OCI-LY1 (cell line): Measurements from ENCODE around the gene TRAK1.

ENCODE experiments used
- H2AFZ ChIP-seq: fragments of 200-600 bp; sonication (generic), shearing (Covaris generic); 2 replicates; pipeline ENCODE4 v1.6.0; 2014; ENCODE audit warnings: antibody characterized with exemption, mild to moderate bottlenecking, low read length
- H3F3A ChIP-seq: fragments of 200-600 bp; sonication (generic), shearing (Covaris generic); 2 replicates; pipeline ENCODE4 v1.6.0; 2014; ENCODE audit warnings: mild to moderate bottlenecking, antibody characterized with exemption, low read length, moderate library complexity; ENCODE audit not compliant: insufficient read depth
- H3K27ac ChIP-seq: fragments of 200-600 bp; sonication (generic); 2 replicates; pipeline ENCODE4 v1.5.1; 2014; ENCODE audit warnings: low read length, mixed run types, mild to moderate bottlenecking, low read depth; ENCODE audit not compliant: poor library complexity, severe bottlenecking
- H3K27me3 ChIP-seq: fragments of 200-600 bp; sonication (generic); 2 replicates; pipeline ENCODE4 v1.6.0; 2014; ENCODE audit warnings: antibody characterized with exemption, mild to moderate bottlenecking, low read length, moderate library complexity; ENCODE audit not compliant: insufficient read depth
- H3K36me3 ChIP-seq: fragments of 200-600 bp; sonication (generic); 2 replicates; pipeline ENCODE4 v1.6.1; 2014; ENCODE audit warnings: mild to moderate bottlenecking, antibody characterized with exemption, low read length, moderate library complexity, mixed read lengths; ENCODE audit not compliant: insufficient read depth
- H3K4me1 ChIP-seq: fragments of 200-600 bp; sonication (generic); 2 replicates; pipeline ENCODE4 v1.5.1; 2014; ENCODE audit warnings: mild to moderate bottlenecking, low read length, moderate library complexity; ENCODE audit not compliant: insufficient read depth, severe bottlenecking
- H3K4me2 ChIP-seq: fragments of 200-600 bp; sonication (generic), shearing (Covaris generic); 2 replicates; pipeline ENCODE4 v1.6.1; 2014; ENCODE audit warnings: low read length
- H3K4me3 ChIP-seq: fragments of 200-600 bp; sonication (generic); 2 replicates; pipeline ENCODE4 v1.5.1; 2014; ENCODE audit warnings: low read length, low read depth, mild to moderate bottlenecking, mixed read lengths; ENCODE audit not compliant: poor library complexity, severe bottlenecking
- H3K79me2 ChIP-seq: fragments of 200-600 bp; shearing (Covaris generic); 2 replicates; pipeline ENCODE4 v1.6.1; 2016; ENCODE audit warnings: mixed run types, low read length, mixed read lengths; ENCODE audit not compliant: insufficient read depth
- H3K9ac ChIP-seq: fragments of 200-600 bp; sonication (generic), shearing (Covaris generic); 2 replicates; pipeline ENCODE4 v1.6.1; 2014; ENCODE audit warnings: mild to moderate bottlenecking, low read length, mixed read lengths
- H3K9me2 ChIP-seq: fragments of 200-600 bp; sonication (generic), shearing (Covaris generic); 2 replicates; pipeline ENCODE4 v1.6.1; 2014; ENCODE audit warnings: low read depth, mild to moderate bottlenecking, low read length, mixed read lengths
- H3K9me3 ChIP-seq: fragments of 200-600 bp; shearing (Covaris generic); 2 replicates; pipeline ENCODE4 v1.6.1; 2014; ENCODE audit warnings: low read length, mixed read lengths
- H4K20me1 ChIP-seq: fragments of 200-600 bp; sonication (generic), shearing (Covaris generic); 2 replicates; pipeline ENCODE4 v1.6.0; 2016; ENCODE audit warnings: mild to moderate bottlenecking, low read length; ENCODE audit not compliant: insufficient read depth
- EZH2 ChIP-seq: fragments of 200-600 bp; sonication (generic), shearing (Covaris generic); IDR thresholded peaks from 2 replicates; pipeline ENCODE4 v1.8.0; 2017; ENCODE audit warnings: borderline replicate concordance, mixed run types, mild to moderate bottlenecking, antibody characterized with exemption, low read length, moderate library complexity, mixed read lengths
- TF ChIP-seq, protein P1 (sequence below): fragments of 200-600 bp; sonication (generic), shearing (Covaris generic); IDR thresholded peaks from 2 replicates; pipeline ENCODE4 v1.5.1; 2017; ENCODE audit warnings: mild to moderate bottlenecking, antibody characterized with exemption, low read length, moderate library complexity, mixed read lengths

TRAK1 gene

DNA sequence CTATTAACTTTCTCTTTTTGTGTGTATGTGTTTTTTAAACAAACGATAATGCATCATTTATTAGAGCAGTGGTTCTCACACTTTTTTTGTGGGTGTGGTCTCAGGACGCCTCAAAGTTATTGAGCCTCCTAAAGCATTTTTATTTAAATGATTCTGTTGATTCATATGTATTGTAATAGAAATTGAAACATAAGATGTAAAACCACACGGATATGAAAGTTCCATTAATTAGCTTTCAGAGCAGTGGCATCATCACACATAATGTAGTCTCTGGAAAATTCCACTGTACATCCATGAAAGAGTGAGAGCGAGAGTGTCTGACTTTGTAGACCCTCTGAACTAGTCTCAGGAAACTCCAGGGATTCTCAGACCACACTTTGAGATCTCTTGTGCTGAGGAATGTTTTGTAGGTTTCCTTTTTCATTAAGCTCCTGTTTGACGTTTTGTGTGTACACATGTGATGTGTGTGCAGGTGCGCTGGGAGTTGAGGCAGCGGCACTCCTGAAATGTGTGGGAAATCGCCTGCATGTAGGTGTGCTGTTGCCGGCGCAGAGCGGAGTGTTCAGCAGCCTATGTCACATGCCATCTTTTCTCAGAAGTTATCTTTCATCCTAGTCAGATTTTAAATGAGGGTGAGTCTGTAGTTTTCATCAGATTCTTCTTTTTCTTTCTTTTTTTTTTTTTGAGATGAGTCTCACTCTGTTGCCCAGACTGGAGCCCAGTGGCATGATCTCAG is 5.3 kb upstream of the TRAK1 start:
- H3K27me3 ChIP-seq: no peaks in the 10 kb centered on the region
- no peaks in the 10 kb centered on the region for H3K9me3 ChIP-seq
- no peak overlapping the region for H3K9ac ChIP-seq
- H3K36me3 ChIP-seq: peaks cover 42% of the 10 kb centered on the region
- H3K79me2 ChIP-seq: peaks cover 53% of the 10 kb centered on the region
- no peak for TF ChIP-seq EZH2
- TF ChIP-seq, protein P1, sequence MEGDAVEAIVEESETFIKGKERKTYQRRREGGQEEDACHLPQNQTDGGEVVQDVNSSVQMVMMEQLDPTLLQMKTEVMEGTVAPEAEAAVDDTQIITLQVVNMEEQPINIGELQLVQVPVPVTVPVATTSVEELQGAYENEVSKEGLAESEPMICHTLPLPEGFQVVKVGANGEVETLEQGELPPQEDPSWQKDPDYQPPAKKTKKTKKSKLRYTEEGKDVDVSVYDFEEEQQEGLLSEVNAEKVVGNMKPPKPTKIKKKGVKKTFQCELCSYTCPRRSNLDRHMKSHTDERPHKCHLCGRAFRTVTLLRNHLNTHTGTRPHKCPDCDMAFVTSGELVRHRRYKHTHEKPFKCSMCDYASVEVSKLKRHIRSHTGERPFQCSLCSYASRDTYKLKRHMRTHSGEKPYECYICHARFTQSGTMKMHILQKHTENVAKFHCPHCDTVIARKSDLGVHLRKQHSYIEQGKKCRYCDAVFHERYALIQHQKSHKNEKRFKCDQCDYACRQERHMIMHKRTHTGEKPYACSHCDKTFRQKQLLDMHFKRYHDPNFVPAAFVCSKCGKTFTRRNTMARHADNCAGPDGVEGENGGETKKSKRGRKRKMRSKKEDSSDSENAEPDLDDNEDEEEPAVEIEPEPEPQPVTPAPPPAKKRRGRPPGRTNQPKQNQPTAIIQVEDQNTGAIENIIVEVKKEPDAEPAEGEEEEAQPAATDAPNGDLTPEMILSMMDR: no peak
- no peaks in the 10 kb centered on the region for H3K9me2 ChIP-seq
- H3K4me1 ChIP-seq: peaks cover 37% of the 10 kb centered on the region
- H2AFZ ChIP-seq: no peak overlapping the region
- H3K27ac ChIP-seq: no peak overlapping the region
- H4K20me1 ChIP-seq: no peaks in the 10 kb centered on the region
- no peaks in the 10 kb centered on the region for H3F3A ChIP-seq
- H3K4me3 ChIP-seq: no peak overlapping the region
- no peak overlapping the region for H3K4me2 ChIP-seq

DNA sequence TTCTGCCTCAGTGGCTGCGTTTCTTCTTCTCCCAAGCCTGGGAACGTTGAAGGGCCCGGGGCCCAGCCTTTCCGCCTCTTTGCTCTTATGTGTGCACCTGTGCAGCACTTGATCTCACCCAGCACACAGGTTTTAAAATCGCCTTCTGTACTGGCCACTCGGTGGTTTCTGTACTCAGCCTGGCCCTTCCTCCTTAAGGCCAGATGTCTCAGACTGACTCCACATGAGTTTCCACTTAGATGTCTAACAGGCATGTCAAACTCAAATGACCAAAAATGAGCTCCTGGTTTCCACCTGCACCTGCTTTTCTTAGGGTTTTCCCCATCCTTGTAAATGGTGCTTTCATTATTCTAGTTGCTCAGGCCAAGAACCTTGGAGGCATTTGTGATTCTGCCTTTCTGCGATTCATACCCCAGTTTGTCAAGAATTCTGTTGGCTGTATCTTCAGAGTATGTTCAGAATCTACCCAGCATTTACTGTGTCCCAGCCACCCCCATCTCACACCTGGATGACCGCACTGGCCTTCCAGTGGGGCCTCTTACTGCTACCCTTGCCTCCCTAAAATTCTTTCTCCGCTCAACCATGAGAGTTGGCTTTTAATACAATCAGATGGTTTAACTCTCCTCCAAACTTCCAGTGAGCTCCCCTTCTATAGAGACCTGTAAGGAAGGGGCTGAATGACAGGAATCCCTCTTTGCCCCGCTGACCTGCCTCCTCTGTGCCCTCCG is 2.2 kb upstream of the TRAK1 start:
- no peak for TF ChIP-seq EZH2
- no peaks in the 10 kb centered on the region for H3F3A ChIP-seq
- H3K4me3 ChIP-seq: no peak overlapping the region
- H3K4me1 ChIP-seq: peaks cover 47% of the 10 kb centered on the region
- H3K4me2 ChIP-seq: no peak overlapping the region
- no peaks in the 10 kb centered on the region for H4K20me1 ChIP-seq
- no peak overlapping the region for H3K9ac ChIP-seq
- H3K9me2 ChIP-seq: no peaks in the 10 kb centered on the region
- H3K27ac ChIP-seq: peak overlapping the region; percentile 41
- peaks cover 21% of the 10 kb centered on the region for H3K79me2 ChIP-seq
- no peaks in the 10 kb centered on the region for H3K27me3 ChIP-seq
- peaks cover 60% of the 10 kb centered on the region for H3K36me3 ChIP-seq
- no peak overlapping the region for H2AFZ ChIP-seq
- no peaks in the 10 kb centered on the region for H3K9me3 ChIP-seq

- Histone ChIP-seq H3K9me2 (no peaks in the 10 kb centered on the region), H3K27me3 (no peaks in the 10 kb centered on the region), H3K4me1 (peaks cover 31% of the 10 kb centered on the region), H3K79me2 (no peaks in the 10 kb centered on the region), H3K9me3 (no peaks in the 10 kb centered on the region), H4K20me1 (no peaks in the 10 kb centered on the region), H3K27ac (peak overlapping the region; percentile 50), H2AFZ (no peak overlapping the region), H3K36me3 (peaks cover 71% of the 10 kb centered on the region), H3F3A (no peaks in the 10 kb centered on the region), H3K4me3 (no peak overlapping the region), H3K9ac (no peak overlapping the region), H3K4me2 (no peak overlapping the region)
- TF ChIP-seq, protein P1: no peak
- no peak for TF ChIP-seq EZH2
These were observed 849 bp downstream of the TRAK1 start for GRCh38 chr3:42092006-42092405.
